Fibroblast of lung (primary cell): ENCODE measurements around the gene SCYGR6. TPM values are rescaled to one million over a fixed set of nuclear protein-coding genes. Genes with fewer than 3 reads are reported as not detected.
"Not testable (repeated sequence)": the region's sequence is repeated elsewhere in the genome, so short reads cannot be mapped to it uniquely, and the experiment has no call there.

ENCODE experiments used
- DNase-seq, 2 donors: peaks; one replicate each; pipeline versions ENCODE4 v3.0.0 to v3.0.0-alpha.2; 2010; ENCODE audit warnings: low read depth in 2 of 2
- H2AFZ ChIP-seq: 2 replicates; pipeline ENCODE4 v1.5.1; 2012; ENCODE audit warnings: low read length, control low read depth, inconsistent platforms
- H3K27ac ChIP-seq: 2 replicates; pipeline ENCODE4 v1.5.1; 2011; ENCODE audit warnings: low read length, control low read depth; ENCODE audit not compliant: insufficient read depth
- H3K27me3 ChIP-seq: 2 replicates; pipeline ENCODE4 v1.5.1; 2011; ENCODE audit warnings: mild to moderate bottlenecking, low read length; ENCODE audit not compliant: control insufficient read depth, insufficient read depth
- H3K36me3 ChIP-seq: 2 replicates; pipeline ENCODE4 v1.5.1; 2011; ENCODE audit warnings: low read length; ENCODE audit not compliant: control insufficient read depth, insufficient read depth
- H3K4me1 ChIP-seq: 2 replicates; pipeline ENCODE4 v1.5.1; 2011; ENCODE audit warnings: low read length; ENCODE audit not compliant: control insufficient read depth, insufficient read depth; ENCODE audit errors: extremely low read depth
- H3K4me2 ChIP-seq: 2 replicates; pipeline ENCODE4 v1.5.1; 2011; ENCODE audit warnings: low read length, control low read depth; ENCODE audit not compliant: insufficient read depth; ENCODE audit errors: extremely low read depth
- H3K4me3 ChIP-seq, 4 experiments: fragments of 200-600 bp in 1 of 4; sonication (generic) in 1 of 4; replicated peaks in 1 of 4; 2 replicates each; pipeline ENCODE4 v1.5.1; 2011 to 2016; ENCODE audit warnings: low read length in 4 of 4, low read depth in 3 of 4, mild to moderate bottlenecking in 3 of 4, control low read depth in 2 of 4, inconsistent platforms in 1 of 4, mixed read lengths in 1 of 4; ENCODE audit not compliant: insufficient read depth in 1 of 4; ENCODE audit errors: control extremely low read depth in 1 of 4
- H3K79me2 ChIP-seq: 2 replicates; pipeline ENCODE4 v1.5.1; 2012; ENCODE audit warnings: mild to moderate bottlenecking, low read length, inconsistent platforms; ENCODE audit not compliant: control insufficient read depth, insufficient read depth
- H3K9ac ChIP-seq: 2 replicates; pipeline ENCODE4 v1.5.1; 2011; ENCODE audit warnings: mild to moderate bottlenecking, low read length, control low read depth; ENCODE audit not compliant: insufficient read depth
- H3K9me3 ChIP-seq: 2 replicates; pipeline ENCODE4 v1.5.1; 2012; ENCODE audit warnings: low read depth, low read length; ENCODE audit not compliant: control insufficient read depth, insufficient read depth
- H4K20me1 ChIP-seq: 2 replicates; pipeline ENCODE4 v1.5.1; 2011; ENCODE audit warnings: low read length; ENCODE audit not compliant: control insufficient read depth, insufficient read depth; ENCODE audit errors: extremely low read depth
- CTCF ChIP-seq, 2 donors: IDR thresholded peaks in 1 of 2; conservative IDR thresholded peaks in 1 of 2; 1 replicate in 1 of 2; 2 replicates in 1 of 2; pipeline ENCODE4 v1.5.1; 2011 to 2012; ENCODE audit warnings: low read length in 2 of 2, control low read depth in 1 of 2, inconsistent platforms in 1 of 2, low read depth in 1 of 2, mild to moderate bottlenecking in 1 of 2
- EZH2 ChIP-seq: IDR thresholded peaks from 2 replicates; pipeline ENCODE4 v1.5.1; 2012; ENCODE audit warnings: low read length, control low read depth, mild to moderate bottlenecking; ENCODE audit errors: missing control alignments
- polyA plus RNA-seq, 2 donors: library from polyadenylated mRNA; depleted of rRNA in 1 of 2; stranded (reverse) in 1 of 2; unstranded in 1 of 2; fragments of >200 nt; gene quantifications; 2 replicates each; pipeline ENCODE4 v1.2.1, GENCODE V29; 2011 to 2012; ENCODE audit warnings: missing spikeins in 1 of 2
- total RNA-seq: library from RNA; depleted of rRNA; stranded (reverse); fragments of >200 nt; gene quantifications from 2 replicates; pipeline ENCODE4 v1.2.1, GENCODE V29; 2014

The SCYGR6 gene
- total and polyA plus RNA-seq, 2 donors (not counting 1 experiment from before 2014, with no cell fraction given): not detected

GRCh38 chr2:227765788-227766372 lies 41.3 kb upstream of the SCYGR6 start:
- Histone ChIP-seq H3K9ac (no peak overlapping the region), H3K79me2 (no peaks in the 10 kb centered on the region), H3K36me3 (no peaks in the 10 kb centered on the region), H2AFZ (no peak overlapping the region), H3K27me3 (no peaks in the 10 kb centered on the region), H3K4me2 (peak overlapping the region; percentile 16), H3K27ac (no peak overlapping the region), H4K20me1 (no peaks in the 10 kb centered on the region), H3K4me1 (no peaks in the 10 kb centered on the region), H3K9me3 (no peaks in the 10 kb centered on the region), H3K4me3 (no peak overlapping the region)
- TF ChIP-seq EZH2: no peak
- TF ChIP-seq CTCF (conservative IDR thresholded peaks at IDR 0.05 in 1 of 2, IDR thresholded peaks at IDR 0.05 in 1 of 2; ENCODE audit: low read depth in 1 of 2, low read length in 2 of 2): no peak
- peak in 1 of 2 donors; percentile 25 for DNase-seq

GRCh38 chr2:227761740-227762476 lies 37.4 kb upstream of the SCYGR6 start:
- no peak overlapping the region for H3K4me3 ChIP-seq
- H3K9ac ChIP-seq: no peak overlapping the region
- no peak overlapping the region for H3K4me2 ChIP-seq
- H2AFZ ChIP-seq: no peak overlapping the region
- H4K20me1 ChIP-seq: no peaks in the 10 kb centered on the region
- H3K36me3 ChIP-seq: no peaks in the 10 kb centered on the region
- DNase-seq: peak in 1 of 2 donors; percentile 39
- no peak overlapping the region for H3K27ac ChIP-seq
- H3K9me3 ChIP-seq: no peaks in the 10 kb centered on the region
- no peak for TF ChIP-seq EZH2
- no peak for TF ChIP-seq CTCF (conservative IDR thresholded peaks at IDR 0.05 in 1 of 2, IDR thresholded peaks at IDR 0.05 in 1 of 2; ENCODE audit: low read depth in 1 of 2, low read length in 2 of 2)
- no peaks in the 10 kb centered on the region for H3K27me3 ChIP-seq
- H3K79me2 ChIP-seq: no peaks in the 10 kb centered on the region
- H3K4me1 ChIP-seq: no peaks in the 10 kb centered on the region

GRCh38 chr2:227759411-227760118 lies 35.0 kb upstream of the SCYGR6 start:
- DNase-seq: peak in 1 of 2 donors; percentile 56
- H3K4me2 ChIP-seq: no peak overlapping the region
- no peaks in the 10 kb centered on the region for H3K27me3 ChIP-seq
- no peaks in the 10 kb centered on the region for H3K4me1 ChIP-seq
- H4K20me1 ChIP-seq: no peaks in the 10 kb centered on the region
- no peaks in the 10 kb centered on the region for H3K36me3 ChIP-seq
- no peak overlapping the region for H3K4me3 ChIP-seq
- H2AFZ ChIP-seq: no peak overlapping the region
- TF ChIP-seq EZH2 (no peak), CTCF (conservative IDR thresholded peaks at IDR 0.05 in 1 of 2, IDR thresholded peaks at IDR 0.05 in 1 of 2; ENCODE audit: low read depth in 1 of 2, low read length in 2 of 2) (no peak)
- no peaks in the 10 kb centered on the region for H3K79me2 ChIP-seq
- no peak overlapping the region for H3K27ac ChIP-seq
- H3K9ac ChIP-seq: no peak overlapping the region
- H3K9me3 ChIP-seq: no peaks in the 10 kb centered on the region

GRCh38 chr2:227756261-227756660 lies 31.7 kb upstream of the SCYGR6 start:
- not testable (repeated sequence) for H3K79me2 ChIP-seq, H3K4me2 ChIP-seq, H3K27me3 ChIP-seq, H3K9ac ChIP-seq, H3K36me3 ChIP-seq, H3K4me3 ChIP-seq, H3K4me1 ChIP-seq, H2AFZ ChIP-seq, H3K9me3 ChIP-seq, DNase-seq, H3K27ac ChIP-seq, H4K20me1 ChIP-seq
